Measurements from ENCODE around the gene ELOB.

The ELOB gene

GRCh38 chr16:2783581-2784357 is 6.7 kb upstream of the ELOB start:
- TF ChIP-seq SIN3A (IDR thresholded peaks at IDR 0.05; ENCODE audit: borderline replicate concordance, insufficient read depth, low read length) = no peak
- TF ChIP-seq, protein P1, sequence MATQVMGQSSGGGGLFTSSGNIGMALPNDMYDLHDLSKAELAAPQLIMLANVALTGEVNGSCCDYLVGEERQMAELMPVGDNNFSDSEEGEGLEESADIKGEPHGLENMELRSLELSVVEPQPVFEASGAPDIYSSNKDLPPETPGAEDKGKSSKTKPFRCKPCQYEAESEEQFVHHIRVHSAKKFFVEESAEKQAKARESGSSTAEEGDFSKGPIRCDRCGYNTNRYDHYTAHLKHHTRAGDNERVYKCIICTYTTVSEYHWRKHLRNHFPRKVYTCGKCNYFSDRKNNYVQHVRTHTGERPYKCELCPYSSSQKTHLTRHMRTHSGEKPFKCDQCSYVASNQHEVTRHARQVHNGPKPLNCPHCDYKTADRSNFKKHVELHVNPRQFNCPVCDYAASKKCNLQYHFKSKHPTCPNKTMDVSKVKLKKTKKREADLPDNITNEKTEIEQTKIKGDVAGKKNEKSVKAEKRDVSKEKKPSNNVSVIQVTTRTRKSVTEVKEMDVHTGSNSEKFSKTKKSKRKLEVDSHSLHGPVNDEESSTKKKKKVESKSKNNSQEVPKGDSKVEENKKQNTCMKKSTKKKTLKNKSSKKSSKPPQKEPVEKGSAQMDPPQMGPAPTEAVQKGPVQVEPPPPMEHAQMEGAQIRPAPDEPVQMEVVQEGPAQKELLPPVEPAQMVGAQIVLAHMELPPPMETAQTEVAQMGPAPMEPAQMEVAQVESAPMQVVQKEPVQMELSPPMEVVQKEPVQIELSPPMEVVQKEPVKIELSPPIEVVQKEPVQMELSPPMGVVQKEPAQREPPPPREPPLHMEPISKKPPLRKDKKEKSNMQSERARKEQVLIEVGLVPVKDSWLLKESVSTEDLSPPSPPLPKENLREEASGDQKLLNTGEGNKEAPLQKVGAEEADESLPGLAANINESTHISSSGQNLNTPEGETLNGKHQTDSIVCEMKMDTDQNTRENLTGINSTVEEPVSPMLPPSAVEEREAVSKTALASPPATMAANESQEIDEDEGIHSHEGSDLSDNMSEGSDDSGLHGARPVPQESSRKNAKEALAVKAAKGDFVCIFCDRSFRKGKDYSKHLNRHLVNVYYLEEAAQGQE (IDR thresholded peaks at IDR 0.05; ENCODE audit: insufficient read depth in 1 of 2, low read depth in 2 of 2, low read length in 2 of 2) = no peak
- no peak for TF ChIP-seq FOXP2 (optimal IDR thresholded peaks at IDR 0.05; ENCODE audit: borderline replicate concordance, extremely low read depth, extremely low read length, insufficient read depth)

DNA sequence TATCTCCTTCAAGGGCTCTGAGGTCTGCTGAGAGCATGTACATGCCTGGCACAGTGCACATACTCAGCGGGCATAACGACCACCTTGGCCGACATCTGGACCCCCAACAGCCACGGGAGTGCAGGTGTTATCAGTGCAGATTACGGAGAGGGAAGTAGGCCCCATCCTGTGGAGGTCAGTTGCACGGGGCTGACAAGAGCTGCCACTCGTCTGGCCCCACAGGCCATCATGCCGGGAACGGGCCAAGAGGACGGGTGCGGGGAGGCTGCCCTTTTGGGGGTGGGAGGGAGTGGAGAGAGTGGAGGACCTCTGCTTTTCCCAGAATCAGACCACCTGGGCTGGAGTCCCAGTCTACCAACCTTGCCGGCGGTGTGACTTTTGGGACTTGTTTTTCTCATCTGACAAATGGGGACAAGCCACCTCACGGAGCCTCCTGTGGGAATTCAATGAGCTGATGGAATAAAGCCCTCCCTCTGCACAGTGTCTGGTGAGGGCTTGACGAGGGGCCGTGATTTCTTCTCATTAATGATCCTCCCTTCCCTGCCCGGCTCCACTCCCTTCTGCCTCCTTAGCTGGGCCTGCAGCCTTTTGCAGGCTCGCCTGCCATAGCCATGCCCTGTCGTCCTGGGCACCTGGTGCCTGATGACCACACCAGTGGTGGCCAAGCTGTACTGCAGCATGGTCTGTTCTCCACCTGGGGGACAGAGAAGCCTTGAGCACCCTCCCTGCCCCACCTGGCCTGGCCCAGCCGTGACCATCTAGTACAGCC is 5.7 kb upstream of the ELOB start:
- TF ChIP-seq TAF1 (IDR thresholded peaks at IDR 0.05; ENCODE audit: borderline replicate concordance, insufficient read depth, low read length) (no peak), POLR2AphosphoS5 (IDR thresholded peaks at IDR 0.05; ENCODE audit: low read depth, low read length) (no peak), FOXP2 (optimal IDR thresholded peaks at IDR 0.05; ENCODE audit: borderline replicate concordance, extremely low read depth, extremely low read length, insufficient read depth) (no peak), SIN3A (IDR thresholded peaks at IDR 0.05; ENCODE audit: borderline replicate concordance, insufficient read depth, low read length) (no peak)
- TF ChIP-seq, protein P1 (IDR thresholded peaks at IDR 0.05; ENCODE audit: insufficient read depth in 1 of 2, low read depth in 2 of 2, low read length in 2 of 2) = no peak

DNA sequence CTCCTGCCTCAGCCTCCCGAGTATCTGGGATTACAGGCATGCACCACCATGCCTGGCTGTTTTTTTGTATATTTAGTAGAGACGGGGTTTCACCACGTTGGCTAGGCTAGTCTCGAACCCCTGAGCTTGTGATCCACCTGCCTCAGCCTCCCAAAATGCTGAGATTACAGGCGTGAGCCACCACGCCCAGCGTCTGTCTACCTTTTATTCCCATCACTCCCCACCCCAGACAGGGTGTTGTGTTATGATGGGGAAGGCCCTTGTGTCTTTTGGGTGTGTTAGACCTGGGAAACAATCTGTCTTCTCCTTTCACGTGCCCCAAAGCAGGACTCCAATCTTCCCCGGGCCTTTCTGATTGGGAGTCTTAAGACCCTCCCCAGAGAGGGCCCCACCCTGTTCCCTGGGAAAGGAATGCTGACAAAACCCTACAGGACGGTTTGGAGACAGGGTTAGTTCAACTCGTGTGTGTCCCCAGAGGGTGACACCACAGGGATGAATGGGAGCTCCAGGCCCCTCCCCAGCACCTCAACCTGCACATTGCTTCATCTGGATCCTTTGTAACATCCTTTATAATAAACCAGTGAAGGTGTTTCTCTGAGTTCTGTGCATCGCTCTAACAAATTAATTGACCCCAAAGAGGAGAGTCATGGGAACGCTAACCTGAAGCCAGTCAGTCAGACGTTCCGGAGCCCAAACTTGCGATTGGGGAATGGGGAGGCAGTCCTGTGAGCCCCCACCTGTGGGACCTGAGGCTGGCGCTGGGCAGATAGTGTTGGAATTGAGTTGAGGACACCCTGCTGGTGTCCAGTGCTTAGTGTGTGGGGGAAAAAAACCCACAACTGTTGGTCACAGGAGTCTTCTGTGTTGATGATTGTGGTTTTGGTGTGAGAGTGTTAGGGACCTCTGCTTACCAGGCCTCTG is 3.2 kb upstream of the ELOB start:
- no peak for TF ChIP-seq FOXP2 (optimal IDR thresholded peaks at IDR 0.05; ENCODE audit: borderline replicate concordance, extremely low read depth, extremely low read length, insufficient read depth)
- no peak for TF ChIP-seq SIN3A (IDR thresholded peaks at IDR 0.05; ENCODE audit: borderline replicate concordance, insufficient read depth, low read length)
- TF ChIP-seq TAF1 (IDR thresholded peaks at IDR 0.05; ENCODE audit: borderline replicate concordance, insufficient read depth, low read length) = no peak
- TF ChIP-seq, protein P1 (IDR thresholded peaks at IDR 0.05; ENCODE audit: insufficient read depth in 1 of 2, low read depth in 2 of 2, low read length in 2 of 2) = no peak
- no peak for TF ChIP-seq POLR2AphosphoS5 (IDR thresholded peaks at IDR 0.05; ENCODE audit: low read depth, low read length)

DNA sequence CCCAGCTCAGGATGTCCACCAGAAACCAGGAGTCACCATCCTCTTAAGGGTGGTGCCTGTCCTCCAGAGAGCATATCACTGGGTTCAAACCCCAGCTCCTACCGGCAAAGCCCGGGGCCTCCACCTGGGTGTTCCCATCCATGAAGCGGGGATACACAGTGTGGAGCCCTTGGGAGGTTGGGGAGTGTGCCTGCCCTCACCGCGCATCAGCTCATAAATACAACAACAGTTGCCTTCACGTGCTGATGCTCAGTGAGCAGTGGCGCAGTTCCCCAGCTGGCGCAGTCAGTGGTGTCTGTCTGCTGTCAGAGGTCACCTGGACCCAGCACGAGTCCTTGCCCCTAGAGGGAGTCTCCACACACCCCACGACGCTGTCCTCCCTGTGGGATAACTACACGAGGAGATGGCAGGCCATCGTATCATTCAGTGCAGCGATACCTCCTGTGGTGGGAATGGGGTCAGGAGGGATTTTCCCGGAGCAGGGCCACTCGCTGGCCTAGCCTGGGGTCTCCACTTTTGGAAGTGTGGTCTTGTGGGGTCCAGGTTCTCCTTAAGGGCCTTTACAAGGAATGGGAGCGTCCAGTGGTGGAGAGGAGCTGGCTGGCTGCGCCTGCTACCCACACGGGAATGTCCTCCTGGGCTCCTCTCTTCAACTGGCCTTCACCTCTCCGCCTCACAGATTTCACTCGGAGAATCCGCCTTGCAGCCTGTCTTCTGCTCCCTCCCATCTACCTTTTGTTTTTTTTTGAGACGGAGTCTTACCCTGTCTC is 2.3 kb upstream of the ELOB start:
- TF ChIP-seq SIN3A (IDR thresholded peaks at IDR 0.05; ENCODE audit: borderline replicate concordance, insufficient read depth, low read length) (no peak), TAF1 (IDR thresholded peaks at IDR 0.05; ENCODE audit: borderline replicate concordance, insufficient read depth, low read length) (no peak), FOXP2 (optimal IDR thresholded peaks at IDR 0.05; ENCODE audit: borderline replicate concordance, extremely low read depth, extremely low read length, insufficient read depth) (no peak), POLR2AphosphoS5 (IDR thresholded peaks at IDR 0.05; ENCODE audit: low read depth, low read length) (0 out of 2 replicates have a peak, but pooled peaks have one; percentile 13)
